Measurements from ENCODE around the gene RPS6KA1.

Gene RPS6KA1

GRCh38 chr1:26575348-26575747 lies 45.8 kb downstream of the RPS6KA1 start:
- no peak overlapping the region for H3K27ac ChIP-seq
- no peaks in the 10 kb centered on the region for H3K36me3 ChIP-seq (replicated peaks)
- no peak for DNase-seq
- TF ChIP-seq CTCF (IDR thresholded peaks at IDR 0.05; ENCODE audit: low read depth, low read length, missing control alignments) = no peak
- H3K27me3 ChIP-seq (replicated peaks) = no peaks in the 10 kb centered on the region
- in situ Hi-C loops (cut with HindIII; ENCODE audit: low pct_ligation_motif_present, low sequenced_read_pairs) = no loop called here
- H3K4me3 ChIP-seq (ENCODE audit: low read depth, low read length) = no peak overlapping the region

GRCh38 chr1:26578167-26578566 lies 48.6 kb downstream of the RPS6KA1 start:
- TF ChIP-seq CTCF (IDR thresholded peaks at IDR 0.05; ENCODE audit: low read depth, low read length, missing control alignments) = no peak
- no peak for DNase-seq
- no peaks in the 10 kb centered on the region for H3K36me3 ChIP-seq (replicated peaks)
- no peaks in the 10 kb centered on the region for H3K27me3 ChIP-seq (replicated peaks)
- H3K27ac ChIP-seq = no peak overlapping the region
- in situ Hi-C loops (cut with HindIII; ENCODE audit: low pct_ligation_motif_present, low sequenced_read_pairs) = no loop called here
- no peak overlapping the region for H3K4me3 ChIP-seq (ENCODE audit: low read depth, low read length)

GRCh38 chr1:26579681-26580111 lies 50.1 kb downstream of the RPS6KA1 start:
- in situ Hi-C loops (cut with HindIII; ENCODE audit: low pct_ligation_motif_present, low sequenced_read_pairs) = no loop called here
- H3K4me3 ChIP-seq (ENCODE audit: low read depth, low read length) = no peak overlapping the region
- H3K36me3 ChIP-seq (replicated peaks) = no peaks in the 10 kb centered on the region
- H3K27me3 ChIP-seq (replicated peaks) = no peaks in the 10 kb centered on the region
- TF ChIP-seq CTCF (IDR thresholded peaks at IDR 0.05; ENCODE audit: low read depth, low read length, missing control alignments) = no peak
- no peak overlapping the region for H3K27ac ChIP-seq
- no peak for DNase-seq

GRCh38 chr1:26580116-26580515 lies 50.6 kb downstream of the RPS6KA1 start:
- no peak for TF ChIP-seq CTCF (IDR thresholded peaks at IDR 0.05; ENCODE audit: low read depth, low read length, missing control alignments)

GRCh38 chr1:26581287-26581651 lies 51.7 kb downstream of the RPS6KA1 start:
- Histone ChIP-seq H3K27ac (no peak overlapping the region), H3K36me3 (replicated peaks) (no peaks in the 10 kb centered on the region), H3K4me3 (ENCODE audit: low read depth, low read length) (no peak overlapping the region), H3K27me3 (replicated peaks) (no peaks in the 10 kb centered on the region)
- no peak for DNase-seq
- TF ChIP-seq CTCF (IDR thresholded peaks at IDR 0.05; ENCODE audit: low read depth, low read length, missing control alignments) = no peak
- in situ Hi-C loops (cut with HindIII; ENCODE audit: low pct_ligation_motif_present, low sequenced_read_pairs) = no loop called here

More at GRCh38 chr1:26580116-26580515, 50.6 kb downstream of the RPS6KA1 start:
- Histone ChIP-seq H3K27ac (no peak overlapping the region), H3K27me3 (replicated peaks) (no peaks in the 10 kb centered on the region), H3K4me3 (ENCODE audit: low read depth, low read length) (no peak overlapping the region), H3K36me3 (replicated peaks) (no peaks in the 10 kb centered on the region)
- in situ Hi-C loops (cut with HindIII; ENCODE audit: low pct_ligation_motif_present, low sequenced_read_pairs) = no loop called here
- no peak for DNase-seq

GRCh38 chr1:26582053-26582835 lies 52.7 kb downstream of the RPS6KA1 start:
- TF ChIP-seq CTCF (IDR thresholded peaks at IDR 0.05; ENCODE audit: low read depth, low read length, missing control alignments) = no peak
- no peak for DNase-seq
- no peaks in the 10 kb centered on the region for H3K27me3 ChIP-seq (replicated peaks)
- H3K27ac ChIP-seq = no peak overlapping the region
- in situ Hi-C loops (cut with HindIII; ENCODE audit: low pct_ligation_motif_present, low sequenced_read_pairs) = no loop called here
- no peak overlapping the region for H3K4me3 ChIP-seq (ENCODE audit: low read depth, low read length)
- no peaks in the 10 kb centered on the region for H3K36me3 ChIP-seq (replicated peaks)

Data from brain microvascular endothelial cell (primary cell).